PC-3 (cell line): Measurements from ENCODE around the gene TMEM131L. TPM values are rescaled to one million over a fixed set of nuclear protein-coding genes. Genes with fewer than 3 reads are reported as not detected.

Experiments
- ATAC-seq: fragments of 200-7000 bp; cut with Tn5 transposase; 2 replicates; pipeline ENCODE4 v1.9.1; 2020; ENCODE audit warnings: mild to moderate bottlenecking, moderate library complexity
- BruUV-seq: library from RNA; stranded (reverse); fragments of 400-500 nt; replicated peaks from 2 replicates; lab custom pipeline; 2021; lab: Mats Ljungman, UMichigan
- CTCF ChIA-PET: fragments of 300-600 bp; sonication (Branson Sonifier 250); formaldehyde crosslinking; loops from one replicate; lab custom pipeline; 2022; ENCODE audit warnings: antibody characterized with exemption; lab: Charles Lee
- POLR2A ChIA-PET: fragments of 300-600 bp; sonication (Branson Sonifier 250); formaldehyde crosslinking; loops from one replicate; lab custom pipeline; 2022; ENCODE audit warnings: antibody characterized with exemption; ENCODE audit not compliant: unreplicated experiment; lab: Charles Lee
- DNase-seq: peaks from one replicate; pipeline ENCODE4 v3.0.0-alpha.2; 2015
- H2AFZ ChIP-seq: fragments of 300-600 bp; sonication (generic); 2 replicates; pipeline ENCODE4 v1.6.0; 2016; ENCODE audit warnings: antibody characterized with exemption, low read length
- H3F3A ChIP-seq: fragments of 300-600 bp; sonication (generic); one replicate; pipeline ENCODE4 v1.6.0; 2017; ENCODE audit warnings: antibody characterized with exemption, low read length, control low read depth, mild to moderate bottlenecking; ENCODE audit not compliant: unreplicated experiment
- H3K27ac ChIP-seq: fragments of 300-600 bp; sonication (generic); 2 replicates; pipeline ENCODE4 v1.5.1; 2016; ENCODE audit warnings: mild to moderate bottlenecking, low read length
- H3K27me3 ChIP-seq: fragments of 300-600 bp; sonication (generic); 2 replicates; pipeline ENCODE4 v1.6.1; 2016; ENCODE audit warnings: low read length, mixed read lengths
- H3K36me3 ChIP-seq: fragments of 300-600 bp; sonication (generic); 2 replicates; pipeline ENCODE4 v1.6.1; 2016; ENCODE audit warnings: low read depth, mixed run types, low read length, mixed read lengths
- H3K4me1 ChIP-seq: fragments of 300-600 bp; sonication (generic); 2 replicates; pipeline ENCODE4 v1.5.1; 2016; ENCODE audit warnings: low read length; ENCODE audit not compliant: insufficient read depth
- H3K4me2 ChIP-seq: fragments of 300-600 bp; sonication (generic); 2 replicates; pipeline ENCODE4 v1.6.0; 2016; ENCODE audit warnings: low read length
- H3K4me3 ChIP-seq: fragments of 300-600 bp; sonication (generic); 2 replicates; pipeline ENCODE4 v1.5.1; 2016; ENCODE audit warnings: mild to moderate bottlenecking, low read length, mixed read lengths
- H3K79me2 ChIP-seq: fragments of 300-600 bp; sonication (generic); 2 replicates; pipeline ENCODE4 v1.6.1; 2017; ENCODE audit warnings: low read length, mixed read lengths
- H3K9ac ChIP-seq: fragments of 300-600 bp; sonication (generic); 2 replicates; pipeline ENCODE4 v1.6.0; 2016; ENCODE audit warnings: mild to moderate bottlenecking, low read length
- H3K9me2 ChIP-seq: fragments of 300-600 bp; sonication (generic); replicated peaks from 2 replicates; pipeline ENCODE4 v1.6.1; 2016; ENCODE audit warnings: mixed run types, low read length, mixed read lengths
- H3K9me3 ChIP-seq: fragments of 300-600 bp; sonication (generic); 2 replicates; pipeline ENCODE4 v1.6.1; 2016; ENCODE audit warnings: low read length, mixed read lengths
- H4K20me1 ChIP-seq: fragments of 300-600 bp; sonication (generic); 2 replicates; pipeline ENCODE4 v1.6.1; 2016; ENCODE audit warnings: low read length, mixed read lengths
- EZH2 ChIP-seq: fragments of 300-600 bp; sonication (generic); IDR thresholded peaks from one replicate; pipeline ENCODE4 v1.6.1; 2017; ENCODE audit warnings: antibody characterized with exemption, mild to moderate bottlenecking, low read length; ENCODE audit not compliant: unreplicated experiment
- EZH2phosphoT487 ChIP-seq: fragments of 300-600 bp; sonication (generic); IDR thresholded peaks from 2 replicates; pipeline ENCODE4 v1.6.1; 2018; ENCODE audit warnings: mild to moderate bottlenecking, antibody characterized with exemption, low read length, borderline replicate concordance
- intact Hi-C: fragments of 100-400 bp; cut with micrococcal nuclease; formaldehyde crosslinking; loops from 2 replicates; pipeline ENCODE4 v1.9.0; 2023
- total RNA-seq: library from RNA; depleted of rRNA; stranded (reverse); fragments of >200 nt; gene quantifications from 2 replicates; pipeline ENCODE4 v1.2.3, GENCODE V29; 2014
- TF ChIP-seq, protein P1 (sequence below): fragments of 300-600 bp; sonication (generic); conservative IDR thresholded peaks from 2 replicates; pipeline ENCODE4 v1.5.1; 2017; ENCODE audit warnings: antibody characterized with exemption, low read depth, mild to moderate bottlenecking, low read length

The TMEM131L gene
- total RNA-seq, 1 experiment from 2014 or later: 7.7 TPM

GRCh38 chr4:153645183-153645582, 179.0 kb downstream of the TMEM131L start:
- no peak overlapping the region for H3K9ac ChIP-seq
- H3K79me2 ChIP-seq: no peaks in the 10 kb centered on the region
- H3K27ac ChIP-seq: no peak overlapping the region
- H3K9me3 ChIP-seq: no peaks in the 10 kb centered on the region
- DNase-seq (no peak), ATAC-seq (no peak)
- H3K4me3 ChIP-seq: no peak overlapping the region
- no peak overlapping the region for H2AFZ ChIP-seq
- H3F3A ChIP-seq: no peaks in the 10 kb centered on the region
- CTCF ChIA-PET: interaction anchor here (0.9 kb wide), 1 partner anchor 105 kb away, joined by 4 read pairs; no protein-coding TSS in a partner anchor
- H3K4me2 ChIP-seq: no peak overlapping the region
- H4K20me1 ChIP-seq: no peaks in the 10 kb centered on the region
- POLR2A ChIA-PET: no interaction called here
- TF ChIP-seq, protein P1, sequence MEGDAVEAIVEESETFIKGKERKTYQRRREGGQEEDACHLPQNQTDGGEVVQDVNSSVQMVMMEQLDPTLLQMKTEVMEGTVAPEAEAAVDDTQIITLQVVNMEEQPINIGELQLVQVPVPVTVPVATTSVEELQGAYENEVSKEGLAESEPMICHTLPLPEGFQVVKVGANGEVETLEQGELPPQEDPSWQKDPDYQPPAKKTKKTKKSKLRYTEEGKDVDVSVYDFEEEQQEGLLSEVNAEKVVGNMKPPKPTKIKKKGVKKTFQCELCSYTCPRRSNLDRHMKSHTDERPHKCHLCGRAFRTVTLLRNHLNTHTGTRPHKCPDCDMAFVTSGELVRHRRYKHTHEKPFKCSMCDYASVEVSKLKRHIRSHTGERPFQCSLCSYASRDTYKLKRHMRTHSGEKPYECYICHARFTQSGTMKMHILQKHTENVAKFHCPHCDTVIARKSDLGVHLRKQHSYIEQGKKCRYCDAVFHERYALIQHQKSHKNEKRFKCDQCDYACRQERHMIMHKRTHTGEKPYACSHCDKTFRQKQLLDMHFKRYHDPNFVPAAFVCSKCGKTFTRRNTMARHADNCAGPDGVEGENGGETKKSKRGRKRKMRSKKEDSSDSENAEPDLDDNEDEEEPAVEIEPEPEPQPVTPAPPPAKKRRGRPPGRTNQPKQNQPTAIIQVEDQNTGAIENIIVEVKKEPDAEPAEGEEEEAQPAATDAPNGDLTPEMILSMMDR: peak; percentile 52
- no peak for TF ChIP-seq EZH2phosphoT487
- BruUV-seq: no TSS peak
- intact Hi-C loops: no loop called here
- H3K27me3 ChIP-seq: no peaks in the 10 kb centered on the region
- H3K4me1 ChIP-seq: no peaks in the 10 kb centered on the region
- no peaks in the 10 kb centered on the region for H3K9me2 ChIP-seq
- no peaks in the 10 kb centered on the region for H3K36me3 ChIP-seq

DNA sequence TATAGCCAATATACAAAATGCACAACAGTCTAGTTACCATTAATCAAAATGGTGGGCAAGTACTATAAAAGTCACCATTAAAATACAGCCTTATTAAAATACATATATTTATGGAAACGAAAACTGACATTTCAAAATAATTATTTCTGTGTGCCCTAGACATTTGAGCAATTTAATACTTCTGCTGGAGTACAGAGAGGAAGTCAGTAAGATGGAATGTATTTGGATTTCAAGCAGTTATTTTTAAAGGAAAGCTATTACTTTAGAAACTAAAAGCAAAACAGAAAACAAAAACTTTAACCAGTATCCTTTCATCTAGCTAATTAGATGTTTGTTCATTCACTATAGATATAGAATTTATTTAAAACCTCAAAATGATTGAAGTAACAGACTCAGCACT, 180.1 kb downstream of the TMEM131L start:
- H3K4me1 ChIP-seq: peaks cover 4% of the 10 kb centered on the region
- no peak for DNase-seq
- ATAC-seq: no peak
- TF ChIP-seq, protein P1: no peak
- TF ChIP-seq EZH2 (no peak), EZH2phosphoT487 (no peak)
- CTCF ChIA-PET: no interaction called here
- H3K9ac ChIP-seq: no peak overlapping the region
- H3K79me2 ChIP-seq: no peaks in the 10 kb centered on the region
- no peaks in the 10 kb centered on the region for H3K36me3 ChIP-seq
- H3K4me3 ChIP-seq: no peak overlapping the region
- no peak overlapping the region for H3K27ac ChIP-seq
- no peak overlapping the region for H3K4me2 ChIP-seq
- H3K9me3 ChIP-seq: no peaks in the 10 kb centered on the region
- no peaks in the 10 kb centered on the region for H4K20me1 ChIP-seq
- no peaks in the 10 kb centered on the region for H3K27me3 ChIP-seq
- H3K9me2 ChIP-seq: no peaks in the 10 kb centered on the region
- intact Hi-C loops: no loop called here
- POLR2A ChIA-PET: no interaction called here
- no TSS peak for BruUV-seq
- no peak overlapping the region for H2AFZ ChIP-seq
- no peaks in the 10 kb centered on the region for H3F3A ChIP-seq

- intact Hi-C loops: no loop called here
- CTCF ChIA-PET: no interaction called here
Measured at GRCh38 chr4:153646978-153647377, 180.8 kb downstream of the TMEM131L start.

More at GRCh38 chr4:153646978-153647377, 180.8 kb downstream of the TMEM131L start:
- no peaks in the 10 kb centered on the region for H3K79me2 ChIP-seq
- H3K4me3 ChIP-seq: no peak overlapping the region
- H2AFZ ChIP-seq: no peak overlapping the region
- H3K9ac ChIP-seq: no peak overlapping the region
- TF ChIP-seq, protein P1: no peak
- TF ChIP-seq EZH2phosphoT487: no peak
- no peak for TF ChIP-seq EZH2
- BruUV-seq: no TSS peak
- H4K20me1 ChIP-seq: no peaks in the 10 kb centered on the region
- H3K27me3 ChIP-seq: no peaks in the 10 kb centered on the region
- H3K4me2 ChIP-seq: no peak overlapping the region
- H3K9me3 ChIP-seq: no peaks in the 10 kb centered on the region
- no peaks in the 10 kb centered on the region for H3K9me2 ChIP-seq
- H3F3A ChIP-seq: no peaks in the 10 kb centered on the region
- peaks cover 11% of the 10 kb centered on the region for H3K4me1 ChIP-seq
- no peak overlapping the region for H3K27ac ChIP-seq
- ATAC-seq (no peak), DNase-seq (no peak)
- H3K36me3 ChIP-seq: no peaks in the 10 kb centered on the region
- POLR2A ChIA-PET: no interaction called here
